Right atrium auricular region (tissue), 2 donors: ENCODE measurements around the gene TRIM40. TPM values are rescaled to one million over a fixed set of nuclear protein-coding genes. Genes with fewer than 3 reads are reported as not detected.

Experiments
- DNase-seq: peaks from one replicate; pipeline ENCODE4 v3.0.0-alpha.2; 2019; ENCODE audit warnings: low spot score
- H3K27ac ChIP-seq, 2 donors: fragments of 200-600 bp; sonication (generic); 1 replicate in 1 of 2; 2 replicates in 1 of 2; pipeline ENCODE4 v1.5.1; 2016 to 2019
- H3K27me3 ChIP-seq, 2 donors: fragments of 200-600 bp; sonication (generic); one replicate each; pipeline versions ENCODE4 v1.5.1 to v1.6.0; 2017 to 2019
- H3K36me3 ChIP-seq: fragments of 200-600 bp; sonication (generic); one replicate; pipeline ENCODE4 v1.5.1; 2016
- H3K4me1 ChIP-seq, 2 donors: fragments of 200-600 bp; sonication (generic); one replicate each; pipeline versions ENCODE4 v1.5.1 to v1.6.0; 2017 to 2019
- H3K4me3 ChIP-seq, 2 donors: fragments of 200-600 bp; sonication (generic); 1 replicate in 1 of 2; 2 replicates in 1 of 2; pipeline ENCODE4 v1.5.1; 2017 to 2019; ENCODE audit warnings: mild to moderate bottlenecking in 1 of 2, moderate library complexity in 1 of 2
- H3K9me3 ChIP-seq, 2 donors: fragments of 200-600 bp; sonication (generic); one replicate each; pipeline ENCODE4 v1.5.1; 2019
- CTCF ChIP-seq, 2 donors: fragments of 200-600 bp; sonication (generic); IDR thresholded peaks; one replicate each; pipeline ENCODE4 v1.5.1; 2019; ENCODE audit warnings: antibody characterized with exemption in 2 of 2
- total RNA-seq, 2 donors: library from RNA; depleted of rRNA; stranded (reverse); fragments of >200 nt; gene quantifications; one replicate each; pipeline ENCODE4 v1.1.0, GENCODE V29; 2016

TRIM40 gene
- total RNA-seq, 2 donors from 2014 or later = not detected

DNA sequence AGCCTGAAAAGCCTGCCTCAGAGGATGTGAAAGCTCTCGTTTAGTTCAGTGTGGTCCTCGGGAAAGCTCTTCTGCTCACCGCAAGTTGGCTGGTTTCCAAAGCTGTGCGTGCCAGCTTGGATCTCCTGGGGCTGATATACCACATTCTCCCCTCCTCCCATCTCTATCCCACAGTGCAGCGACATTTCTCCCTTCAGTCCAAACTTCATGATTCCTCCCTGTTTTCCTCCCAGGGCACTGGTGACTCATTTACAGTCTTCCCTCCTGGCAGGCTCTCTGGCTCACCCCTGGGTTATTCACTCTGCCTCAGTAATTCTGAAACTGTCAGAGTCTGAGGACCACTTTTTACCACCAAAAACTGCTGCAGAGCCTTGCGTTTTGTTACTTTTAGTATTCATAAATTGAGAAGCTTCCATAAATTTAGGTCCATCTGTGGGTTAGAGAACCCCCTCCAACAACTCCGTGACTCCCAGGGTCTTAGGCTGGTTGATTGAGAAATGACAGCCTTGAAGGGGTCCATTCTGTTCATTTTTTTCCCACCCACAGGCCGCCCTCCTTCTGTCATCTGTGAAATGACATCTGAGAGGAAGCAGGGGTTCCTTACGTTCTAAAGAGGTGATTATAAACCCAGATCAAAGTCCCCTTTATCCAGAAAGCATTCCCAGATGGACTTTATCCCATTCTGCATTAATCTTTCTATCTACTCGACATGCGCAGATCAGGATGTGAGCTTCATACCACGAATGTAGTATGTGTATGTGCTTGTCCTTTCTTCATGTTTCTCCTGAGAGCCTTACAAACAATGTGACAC is 19.0 kb downstream of the TRIM40 start:
- Histone ChIP-seq H3K36me3 (no peaks in the 10 kb centered on the region), H3K27me3 (no peaks in the 10 kb centered on the region), H3K4me3 (no peak overlapping the region), H3K27ac (no peak overlapping the region), H3K9me3 (no peaks in the 10 kb centered on the region), H3K4me1 (peaks cover 0 to 10% of the 10 kb centered on the region in 2 donors)
- no peak for DNase-seq
- TF ChIP-seq CTCF (IDR thresholded peaks at IDR 0.05) = no peak

GRCh38 chr6:30155520-30156261 is 19.8 kb downstream of the TRIM40 start:
- no peaks in the 10 kb centered on the region for H3K27me3 ChIP-seq
- no peak overlapping the region for H3K4me3 ChIP-seq
- H3K36me3 ChIP-seq = no peaks in the 10 kb centered on the region
- H3K27ac ChIP-seq = no peak overlapping the region
- H3K4me1 ChIP-seq = peaks cover 0 to 10% of the 10 kb centered on the region in 2 donors
- no peak for TF ChIP-seq CTCF (IDR thresholded peaks at IDR 0.05)
- H3K9me3 ChIP-seq = no peaks in the 10 kb centered on the region
- no peak for DNase-seq

DNA sequence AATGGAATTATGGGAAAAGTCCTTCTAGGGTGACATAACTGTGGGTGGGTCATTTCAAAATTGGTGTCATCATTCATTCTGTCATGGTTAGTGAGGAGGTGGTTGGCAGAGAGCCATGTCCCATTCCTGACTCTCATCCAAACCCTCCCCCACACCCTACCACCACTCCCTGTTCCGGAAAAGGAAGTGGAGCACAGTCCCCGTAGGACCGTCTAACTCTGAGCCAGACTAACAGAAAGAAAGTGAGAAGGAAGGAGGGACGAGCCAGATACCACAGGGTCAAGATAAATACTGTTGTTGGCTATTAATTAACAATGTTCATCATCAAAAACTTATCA is 20.3 kb downstream of the TRIM40 start:
- Histone ChIP-seq H3K4me3 (no peak overlapping the region), H3K27ac (no peak overlapping the region), H3K4me1 (peaks cover 0 to 10% of the 10 kb centered on the region in 2 donors), H3K9me3 (no peaks in the 10 kb centered on the region), H3K27me3 (no peaks in the 10 kb centered on the region), H3K36me3 (no peaks in the 10 kb centered on the region)
- no peak for TF ChIP-seq CTCF (IDR thresholded peaks at IDR 0.05)
- DNase-seq = peak; percentile 69

GRCh38 chr6:30156774-30157173 is 20.8 kb downstream of the TRIM40 start:
- no peak for TF ChIP-seq CTCF (IDR thresholded peaks at IDR 0.05)
- no peak for DNase-seq
- Histone ChIP-seq H3K4me1 (peaks cover 0 to 10% of the 10 kb centered on the region in 2 donors), H3K4me3 (no peak overlapping the region), H3K36me3 (no peaks in the 10 kb centered on the region), H3K27ac (no peak overlapping the region), H3K9me3 (no peaks in the 10 kb centered on the region), H3K27me3 (no peaks in the 10 kb centered on the region)

DNA sequence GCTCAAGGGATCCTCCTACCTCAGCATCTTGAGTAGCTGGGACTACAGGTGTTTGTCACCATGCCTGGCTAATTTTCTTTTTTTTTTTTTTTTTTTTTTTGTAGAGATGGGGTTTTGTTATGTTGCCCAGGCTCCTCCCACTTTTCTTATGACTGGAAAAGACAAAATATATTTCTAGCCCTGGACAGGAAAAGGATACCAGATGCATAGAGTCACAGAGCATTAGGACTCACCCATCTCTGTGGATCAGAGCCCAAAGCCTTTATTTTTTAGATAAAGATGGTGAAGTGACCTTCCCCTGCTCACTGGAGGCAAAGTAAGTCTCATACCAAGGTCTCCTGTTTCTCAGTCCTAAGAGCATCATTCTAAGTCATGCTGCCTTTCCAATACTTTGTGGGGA is 21.6 kb downstream of the TRIM40 start:
- DNase-seq = no peak
- H3K4me1 ChIP-seq = peaks cover 0 to 10% of the 10 kb centered on the region in 2 donors
- no peaks in the 10 kb centered on the region for H3K9me3 ChIP-seq
- TF ChIP-seq CTCF (IDR thresholded peaks at IDR 0.05) = no peak
- no peaks in the 10 kb centered on the region for H3K36me3 ChIP-seq
- no peaks in the 10 kb centered on the region for H3K27me3 ChIP-seq
- H3K4me3 ChIP-seq = no peak overlapping the region
- no peak overlapping the region for H3K27ac ChIP-seq
